Trophoblast cell (in vitro differentiated cells and primary cell): ENCODE results near the gene SECISBP2L.

Experiments
- DNase-seq, 2 donors: peaks; one replicate each; pipeline ENCODE4 v3.0.0-alpha.2; 2016
- H2AFZ ChIP-seq: 2 replicates; pipeline ENCODE4 v1.6.1; 2013; ENCODE audit warnings: low read length, moderate library complexity, mild to moderate bottlenecking; ENCODE audit not compliant: insufficient read depth, poor library complexity
- H2AK5ac ChIP-seq: 2 replicates; pipeline ENCODE4 v1.6.1; 2013; ENCODE audit warnings: mild to moderate bottlenecking, low read length
- H2BK120ac ChIP-seq: 2 replicates; pipeline ENCODE4 v1.6.1; 2013; ENCODE audit warnings: low read length, mild to moderate bottlenecking, moderate library complexity; ENCODE audit not compliant: insufficient read depth, poor library complexity
- H2BK12ac ChIP-seq: 2 replicates; pipeline ENCODE4 v1.6.1; 2013; ENCODE audit warnings: mild to moderate bottlenecking, low read length, moderate library complexity
- H2BK5ac ChIP-seq: 2 replicates; pipeline ENCODE4 v1.6.1; 2013; ENCODE audit warnings: low read length, low read depth, moderate library complexity, mild to moderate bottlenecking; ENCODE audit not compliant: poor library complexity
- H3K14ac ChIP-seq: 2 replicates; pipeline ENCODE4 v1.6.1; 2013; ENCODE audit warnings: mild to moderate bottlenecking, low read length
- H3K18ac ChIP-seq: 2 replicates; pipeline ENCODE4 v1.6.1; 2013; ENCODE audit warnings: mild to moderate bottlenecking, low read length
- H3K23ac ChIP-seq: 2 replicates; pipeline ENCODE4 v1.6.1; 2013; ENCODE audit warnings: low read length
- H3K27ac ChIP-seq: 2 replicates; pipeline ENCODE4 v1.5.1; 2013; ENCODE audit warnings: low read depth, mild to moderate bottlenecking, inconsistent platforms, low read length, moderate library complexity
- H3K27me3 ChIP-seq: 2 replicates; pipeline ENCODE4 v1.6.1; 2013; ENCODE audit warnings: inconsistent platforms, mild to moderate bottlenecking, low read length, moderate library complexity; ENCODE audit not compliant: insufficient read depth
- H3K36me3 ChIP-seq, 2 experiments: 1 replicate in 1 of 2; 2 replicates in 1 of 2; pipeline ENCODE4 v1.6.1; 2013; ENCODE audit warnings: low read length in 2 of 2, mild to moderate bottlenecking in 2 of 2, moderate library complexity in 1 of 2; ENCODE audit not compliant: insufficient read depth in 2 of 2, control insufficient read depth in 1 of 2
- H3K4ac ChIP-seq: 2 replicates; pipeline ENCODE4 v1.6.1; 2013; ENCODE audit warnings: low read depth, mild to moderate bottlenecking, low read length, moderate library complexity
- H3K4me1 ChIP-seq, 2 experiments: 1 replicate in 1 of 2; 2 replicates in 1 of 2; pipeline ENCODE4 v1.6.1; 2013; ENCODE audit warnings: low read length in 2 of 2, mild to moderate bottlenecking in 2 of 2, moderate library complexity in 1 of 2; ENCODE audit not compliant: insufficient read depth in 2 of 2, control insufficient read depth in 1 of 2
- H3K4me2 ChIP-seq: 2 replicates; pipeline ENCODE4 v1.6.1; 2013; ENCODE audit warnings: inconsistent platforms, mild to moderate bottlenecking, low read length, moderate library complexity
- H3K4me3 ChIP-seq: 2 replicates; pipeline ENCODE4 v1.5.1; 2013; ENCODE audit warnings: mild to moderate bottlenecking, low read depth, low read length, inconsistent platforms
- H3K79me1 ChIP-seq: one replicate; pipeline ENCODE4 v1.6.1; 2013; ENCODE audit warnings: low read length
- H3K79me2 ChIP-seq: 2 replicates; pipeline ENCODE4 v1.6.1; 2013; ENCODE audit warnings: low read length, mild to moderate bottlenecking; ENCODE audit not compliant: control insufficient read depth, insufficient read depth, poor library complexity
- H3K9ac ChIP-seq: 2 replicates; pipeline ENCODE4 v1.6.1; 2013; ENCODE audit warnings: mild to moderate bottlenecking, low read length
- H3K9me3 ChIP-seq: 2 replicates; pipeline ENCODE4 v1.6.1; 2013; ENCODE audit warnings: low read depth, mild to moderate bottlenecking, control low read depth, inconsistent platforms, low read length; ENCODE audit not compliant: insufficient read depth
- H4K12ac ChIP-seq: 2 replicates; pipeline ENCODE4 v1.6.1; 2013; ENCODE audit warnings: low read depth, mild to moderate bottlenecking, low read length, moderate library complexity
- H4K8ac ChIP-seq: 2 replicates; pipeline ENCODE4 v1.6.1; 2013; ENCODE audit warnings: low read depth, mild to moderate bottlenecking, low read length, moderate library complexity
- H4K91ac ChIP-seq: one replicate; pipeline ENCODE4 v1.6.1; 2013; ENCODE audit warnings: low read depth, mild to moderate bottlenecking, low read length, moderate library complexity
- WGBS: extraction: QIAGEN DNeasy Blood & Tissue Kit; methylation state at CpG from one replicate; pipeline ENCODE4 v1.1.7; 2013; ENCODE audit warnings: missing lambda C conversion rate; ENCODE audit not compliant: insufficient read length, insufficient coverage; ENCODE audit errors: extremely low coverage; 5-methylcytosine and 5-hydroxymethylcytosine counted together

Gene SECISBP2L

GRCh38 chr15:49015896-49016295 is 30.4 kb downstream of the SECISBP2L start:
- no CpG with 5 or more reads among the region's 2 CpGs for WGBS
- Histone ChIP-seq H3K4me3 (no peak overlapping the region), H2BK120ac (no peak overlapping the region), H3K9ac (no peak overlapping the region), H3K4me1 (no peaks in the 10 kb centered on the region), H3K9me3 (no peaks in the 10 kb centered on the region), H2BK12ac (no peak overlapping the region), H3K36me3 (peaks cover 6 to 9% of the 10 kb centered on the region in 2 experiments), H3K4ac (no peak overlapping the region), H4K12ac (no peak overlapping the region), H3K14ac (no peak overlapping the region), H3K18ac (no peak overlapping the region), H3K27ac (no peak overlapping the region), H3K27me3 (no peaks in the 10 kb centered on the region), H4K8ac (no peak overlapping the region), H3K79me2 (no peaks in the 10 kb centered on the region), H2BK5ac (no peak overlapping the region), H3K4me2 (no peak overlapping the region), H4K91ac (no peak overlapping the region), H2AFZ (no peak overlapping the region), H3K23ac (no peak overlapping the region), H3K79me1 (no peaks in the 10 kb centered on the region), H2AK5ac (no peak overlapping the region)
- DNase-seq: no peak

GRCh38 chr15:48999314-48999713 is 46.9 kb downstream of the SECISBP2L start:
- no peak overlapping the region for H2BK12ac ChIP-seq
- H2BK5ac ChIP-seq: no peak overlapping the region
- no peak overlapping the region for H3K4me3 ChIP-seq
- DNase-seq: no peak
- no peak overlapping the region for H3K4me2 ChIP-seq
- no peak overlapping the region for H3K9ac ChIP-seq
- H3K18ac ChIP-seq: no peak overlapping the region
- H3K27me3 ChIP-seq: no peaks in the 10 kb centered on the region
- no peak overlapping the region for H4K12ac ChIP-seq
- no peak overlapping the region for H3K23ac ChIP-seq
- H2AFZ ChIP-seq: no peak overlapping the region
- H3K14ac ChIP-seq: no peak overlapping the region
- no peak overlapping the region for H3K27ac ChIP-seq
- H3K79me2 ChIP-seq: no peaks in the 10 kb centered on the region
- no peaks in the 10 kb centered on the region for H3K9me3 ChIP-seq
- no peak overlapping the region for H4K8ac ChIP-seq
- WGBS: no CpG with 5 or more reads among the region's 2 CpGs
- H4K91ac ChIP-seq: no peak overlapping the region
- H3K4me1 ChIP-seq: no peaks in the 10 kb centered on the region
- H3K36me3 ChIP-seq: peaks cover 5 to 20% of the 10 kb centered on the region in 2 experiments
- H2AK5ac ChIP-seq: no peak overlapping the region
- no peaks in the 10 kb centered on the region for H3K79me1 ChIP-seq
- no peak overlapping the region for H2BK120ac ChIP-seq
- no peak overlapping the region for H3K4ac ChIP-seq

DNA sequence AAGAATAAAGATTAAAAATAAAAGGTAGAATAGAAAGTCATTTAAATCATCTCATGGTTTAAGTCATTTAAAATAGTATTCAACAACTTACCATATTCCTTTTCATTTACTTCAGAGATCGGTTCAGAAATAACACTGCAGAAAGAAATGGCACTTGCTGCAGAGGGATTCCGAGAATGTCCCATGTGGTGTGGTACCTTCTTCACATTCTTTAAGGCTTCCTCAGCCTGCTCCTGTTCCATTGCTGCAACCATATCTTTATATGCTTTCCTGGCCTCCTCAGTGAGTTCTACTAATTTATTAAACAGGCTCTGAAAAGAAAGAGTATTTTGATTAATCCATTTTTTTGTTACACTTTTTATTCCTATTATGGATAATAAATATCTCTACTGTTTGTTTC is 50.0 kb downstream of the SECISBP2L start:
- Histone ChIP-seq H3K9me3 (no peaks in the 10 kb centered on the region), H3K4me1 (no peaks in the 10 kb centered on the region), H2AK5ac (no peak overlapping the region), H4K12ac (no peak overlapping the region), H3K79me1 (no peaks in the 10 kb centered on the region), H2AFZ (no peak overlapping the region), H3K4me2 (no peak overlapping the region), H2BK120ac (no peak overlapping the region), H3K27ac (no peak overlapping the region), H3K4me3 (no peak overlapping the region), H4K8ac (no peak overlapping the region), H3K27me3 (no peaks in the 10 kb centered on the region), H4K91ac (no peak overlapping the region), H3K79me2 (no peaks in the 10 kb centered on the region), H3K18ac (no peak overlapping the region), H3K4ac (no peak overlapping the region), H2BK5ac (no peak overlapping the region), H3K14ac (no peak overlapping the region), H3K36me3 (peaks cover 12 to 31% of the 10 kb centered on the region in 2 experiments), H2BK12ac (no peak overlapping the region), H3K9ac (no peak overlapping the region), H3K23ac (no peak overlapping the region)
- WGBS: no CpG with 5 or more reads among the region's 2 CpGs
- DNase-seq: peak in 1 of 2 donors; percentile 57

- Histone ChIP-seq H3K36me3 (peaks cover 11 to 21% of the 10 kb centered on the region in 2 experiments), H3K27me3 (no peaks in the 10 kb centered on the region), H3K4me3 (no peak overlapping the region), H2BK120ac (no peak overlapping the region), H2BK5ac (no peak overlapping the region), H3K4ac (no peak overlapping the region), H3K14ac (no peak overlapping the region), H3K9ac (no peak overlapping the region), H3K4me2 (no peak overlapping the region), H3K4me1 (no peaks in the 10 kb centered on the region), H4K8ac (no peak overlapping the region), H3K79me1 (no peaks in the 10 kb centered on the region), H3K9me3 (no peaks in the 10 kb centered on the region), H2AFZ (no peak overlapping the region), H3K27ac (no peak overlapping the region), H4K91ac (no peak overlapping the region), H3K18ac (no peak overlapping the region), H2AK5ac (no peak overlapping the region), H4K12ac (no peak overlapping the region), H3K79me2 (no peaks in the 10 kb centered on the region), H2BK12ac (no peak overlapping the region), H3K23ac (no peak overlapping the region)
- DNase-seq: no peak
These were observed 52.9 kb downstream of the SECISBP2L start for GRCh38 chr15:48993380-48993779.
